NT2/D1 (cell line): Measurements from ENCODE around the gene NECTIN1.

Source experiments
- SUZ12 ChIP-seq: IDR thresholded peaks from 2 replicates; pipeline ENCODE4 v1.6.1; 2011; ENCODE audit not compliant: insufficient read length, insufficient read depth; ENCODE audit errors: extremely low read depth
- YY1 ChIP-seq: IDR thresholded peaks from 2 replicates; pipeline ENCODE4 v1.6.1; 2011; ENCODE audit not compliant: insufficient read length, insufficient read depth
- ZNF274 ChIP-seq: IDR thresholded peaks from 2 replicates; pipeline ENCODE4 v1.6.1; 2011; ENCODE audit warnings: mild to moderate bottlenecking, low read depth, low read length

- TF ChIP-seq ZNF274: no peak
- TF ChIP-seq YY1: no peak
- TF ChIP-seq SUZ12: no peak
These were observed 14.0 kb upstream of the NECTIN1 start for GRCh38 chr11:119743006-119743405.
